MCF 10A (cell line): ENCODE results near the gene NWD2. TPM values are rescaled to one million over a fixed set of nuclear protein-coding genes. Genes with fewer than 3 reads are reported as not detected.

Experiments
- BruUV-seq: library from RNA; stranded (reverse); fragments of 400-500 nt; replicated peaks from 2 replicates; lab custom pipeline; 2021; lab: Mats Ljungman, UMichigan
- CTCF ChIA-PET: fragments of 300-600 bp; sonication (Branson Sonifier 250); formaldehyde crosslinking; extraction: SDS; loops from one replicate; lab custom pipeline; 2021; ENCODE audit warnings: antibody characterized with exemption, inconsistent platforms; lab: Yijun Ruan, JAX
- POLR2A ChIA-PET: fragments of 300-600, 350-650 bp; sonication (Branson Sonifier 250); formaldehyde crosslinking; extraction: SDS; loops from one replicate; lab custom pipeline; 2020; ENCODE audit warnings: antibody characterized with exemption, inconsistent platforms; lab: Yijun Ruan, JAX
- DNase-seq: peaks from one replicate; pipeline ENCODE4 v3.0.0-alpha.2; 2018; ENCODE audit not compliant: unreplicated experiment
- H3K27ac Mint-ChIP-seq: one replicate; pipeline ENCODE4 v1.8.0; 2022; ENCODE audit warnings: mild to moderate bottlenecking, low read depth, mixed read lengths; ENCODE audit not compliant: unreplicated experiment
- H3K27me3 Mint-ChIP-seq: one replicate; pipeline ENCODE4 v1.8.0; 2022; ENCODE audit warnings: mixed read lengths; ENCODE audit not compliant: insufficient read depth, unreplicated experiment
- H3K36me3 Mint-ChIP-seq: one replicate; pipeline ENCODE4 v1.8.0; 2022; ENCODE audit warnings: mild to moderate bottlenecking, moderate library complexity, mixed read lengths; ENCODE audit not compliant: insufficient read depth, unreplicated experiment
- H3K4me1 Mint-ChIP-seq: one replicate; pipeline ENCODE4 v1.8.0; 2022; ENCODE audit warnings: mixed read lengths; ENCODE audit not compliant: insufficient read depth, unreplicated experiment
- H3K4me3 Mint-ChIP-seq: one replicate; pipeline ENCODE4 v1.8.0; 2022; ENCODE audit warnings: mild to moderate bottlenecking, moderate library complexity, mixed read lengths; ENCODE audit not compliant: unreplicated experiment
- H3K9me3 Mint-ChIP-seq: one replicate; pipeline ENCODE4 v1.8.0; 2022; ENCODE audit warnings: mixed read lengths; ENCODE audit not compliant: unreplicated experiment
- CTCF ChIP-seq: fragments of 200-600 bp; IDR thresholded peaks from one replicate; pipeline ENCODE4 v1.8.0; 2022; ENCODE audit warnings: antibody characterized with exemption, mild to moderate bottlenecking; ENCODE audit not compliant: unreplicated experiment
- intact Hi-C: fragments of 100-400 bp; cut with micrococcal nuclease; formaldehyde crosslinking; loops from 2 replicates; pipeline ENCODE4 v1.14.1; 2022
- total RNA-seq: library from RNA; stranded (reverse); gene quantifications from 2 replicates; pipeline ENCODE4 v1.2.3, GENCODE V29; 2022

NWD2 gene
- total RNA-seq, 1 experiment from 2014 or later = not detected

- TF ChIP-seq CTCF = no peak
- H3K27me3 Mint-ChIP-seq = no peaks in the 10 kb centered on the region
- BruUV-seq = no TSS peak
- H3K4me3 Mint-ChIP-seq = no peak overlapping the region
- CTCF ChIA-PET = interaction anchor here (0.5 kb wide), 1 partner anchor 18 kb away, joined by 3 read pairs; no protein-coding TSS in a partner anchor
- no peaks in the 10 kb centered on the region for H3K36me3 Mint-ChIP-seq
- intact Hi-C loops = no loop called here
- no peaks in the 10 kb centered on the region for H3K9me3 Mint-ChIP-seq
- DNase-seq = no peak
- no peaks in the 10 kb centered on the region for H3K4me1 Mint-ChIP-seq
- no peak overlapping the region for H3K27ac Mint-ChIP-seq
- POLR2A ChIA-PET = no interaction called here
Measured at GRCh38 chr4:37216209-37216608, 28.3 kb upstream of the NWD2 start.

GRCh38 chr4:37219242-37219641, 25.3 kb upstream of the NWD2 start:
- no peak overlapping the region for H3K27ac Mint-ChIP-seq
- intact Hi-C loops = no loop called here
- H3K9me3 Mint-ChIP-seq = no peaks in the 10 kb centered on the region
- no peaks in the 10 kb centered on the region for H3K36me3 Mint-ChIP-seq
- BruUV-seq = no TSS peak
- H3K4me3 Mint-ChIP-seq = no peak overlapping the region
- H3K4me1 Mint-ChIP-seq = no peaks in the 10 kb centered on the region
- ChIA-PET POLR2A (no interaction called here), CTCF (interaction anchor here (0.8 kb wide), 1 partner anchor 12 kb away, joined by 3 read pairs; no protein-coding TSS in a partner anchor)
- H3K27me3 Mint-ChIP-seq = no peaks in the 10 kb centered on the region
- no peak for TF ChIP-seq CTCF
- peak; percentile 3 for DNase-seq

- no peaks in the 10 kb centered on the region for H3K9me3 Mint-ChIP-seq
- ChIA-PET POLR2A (no interaction called here), CTCF (interaction anchor here (0.5 to 0.6 kb wide), 2 partner anchors 12 to 169 kb away, joined by 3 to 4 read pairs; no protein-coding TSS in a partner anchor)
- BruUV-seq = no TSS peak
- intact Hi-C loops = no loop called here
- no peak for TF ChIP-seq CTCF
- DNase-seq = no peak
- H3K4me1 Mint-ChIP-seq = no peaks in the 10 kb centered on the region
- H3K36me3 Mint-ChIP-seq = no peaks in the 10 kb centered on the region
- no peak overlapping the region for H3K27ac Mint-ChIP-seq
- no peak overlapping the region for H3K4me3 Mint-ChIP-seq
- no peaks in the 10 kb centered on the region for H3K27me3 Mint-ChIP-seq
Measured at GRCh38 chr4:37219990-37220389, 24.6 kb upstream of the NWD2 start.

- intact Hi-C loops = no loop called here
- no TSS peak for BruUV-seq
- no peak for DNase-seq
- ChIA-PET CTCF (interaction anchor here (0.5 to 0.6 kb wide), 3 partner anchors 13 to 169 kb away, joined by 3 to 4 read pairs (median 3); no protein-coding TSS in a partner anchor), POLR2A (interaction anchor here (1.2 kb wide), 1 partner anchor 239 kb away, joined by 3 read pairs; no protein-coding TSS in a partner anchor)
- no peaks in the 10 kb centered on the region for H3K36me3 Mint-ChIP-seq
- no peak overlapping the region for H3K27ac Mint-ChIP-seq
- no peaks in the 10 kb centered on the region for H3K4me1 Mint-ChIP-seq
- no peaks in the 10 kb centered on the region for H3K27me3 Mint-ChIP-seq
- H3K4me3 Mint-ChIP-seq = no peak overlapping the region
- no peaks in the 10 kb centered on the region for H3K9me3 Mint-ChIP-seq
- no peak for TF ChIP-seq CTCF
Measured at GRCh38 chr4:37220685-37221084, 23.9 kb upstream of the NWD2 start.
